Keratinocyte (primary cell): ENCODE measurements around the gene ATP1A2.

ENCODE experiments used
- CTCF ChIP-seq, 3 experiments: IDR thresholded peaks in 1 of 3; conservative IDR thresholded peaks in 1 of 3; optimal IDR thresholded peaks in 1 of 3; 2 replicates in 2 of 3; 3 replicates in 1 of 3; pipeline versions ENCODE3 to v1.5.1; 2011; ENCODE audit warnings: low read length in 3 of 3, mild to moderate bottlenecking in 3 of 3, moderate library complexity in 2 of 3, control low read depth in 1 of 3, inconsistent platforms in 1 of 3; ENCODE audit not compliant: insufficient read depth in 2 of 3; ENCODE audit errors: extremely low read depth in 1 of 3
- EZH2 ChIP-seq: IDR thresholded peaks from one replicate; pipeline ENCODE4 v1.6.1; 2012; ENCODE audit warnings: inconsistent platforms, mild to moderate bottlenecking, low read length, moderate library complexity

GRCh38 chr1:160112357-160112756 is 3.2 kb upstream of the ATP1A2 start:
- TF ChIP-seq CTCF (optimal IDR thresholded peaks at IDR 0.05 in 1 of 3, IDR thresholded peaks at IDR 0.05 in 1 of 3, conservative IDR thresholded peaks at IDR 0.05 in 1 of 3; ENCODE audit: extremely low read depth in 1 of 3, insufficient read depth in 2 of 3, low read length in 3 of 3) (no peak), EZH2 (no peak)
